ENCODE results near the gene PTPRN2.

PTPRN2 gene

GRCh38 chr7:157539521-157539920, 1048.1 kb downstream of the PTPRN2 start:
- no peak for DNase-seq

- no peak for DNase-seq
These were observed 1048.9 kb downstream of the PTPRN2 start for GRCh38 chr7:157538735-157539134.

GRCh38 chr7:157538321-157538720, 1049.3 kb downstream of the PTPRN2 start:
- DNase-seq, result no peak

GRCh38 chr7:157537056-157537455, 1050.6 kb downstream of the PTPRN2 start:
- no peak for DNase-seq

DNA sequence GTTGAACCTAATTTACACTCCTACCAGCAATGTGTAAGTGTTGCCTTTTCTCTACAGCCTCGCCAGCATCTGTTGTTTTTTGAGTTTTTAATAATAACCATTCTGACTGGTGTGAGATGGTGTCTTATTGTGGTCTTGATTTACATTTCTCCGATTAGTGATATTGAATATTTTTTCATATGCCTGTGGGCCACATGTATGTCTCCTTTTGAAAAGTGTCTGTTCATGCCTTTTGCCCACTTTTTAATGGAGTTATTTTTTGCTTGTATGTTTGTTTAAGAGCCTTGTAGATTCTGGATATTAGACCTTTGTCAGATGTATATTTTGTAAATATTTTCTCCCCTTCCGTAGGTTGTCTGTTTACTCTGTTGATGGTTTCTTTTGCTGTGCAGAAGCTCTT, 1055.6 kb downstream of the PTPRN2 start:
- no peak for DNase-seq

- DNase-seq, result no peak
These were observed 1057.7 kb downstream of the PTPRN2 start for GRCh38 chr7:157529768-157530560.

GRCh38 chr7:157528785-157529341, 1058.8 kb downstream of the PTPRN2 start:
- no peak for DNase-seq

GRCh38 chr7:157527686-157528085, 1059.9 kb downstream of the PTPRN2 start:
- no peak for DNase-seq

GRCh38 chr7:157526913-157527634, 1060.5 kb downstream of the PTPRN2 start:
- no peak for DNase-seq

DNA sequence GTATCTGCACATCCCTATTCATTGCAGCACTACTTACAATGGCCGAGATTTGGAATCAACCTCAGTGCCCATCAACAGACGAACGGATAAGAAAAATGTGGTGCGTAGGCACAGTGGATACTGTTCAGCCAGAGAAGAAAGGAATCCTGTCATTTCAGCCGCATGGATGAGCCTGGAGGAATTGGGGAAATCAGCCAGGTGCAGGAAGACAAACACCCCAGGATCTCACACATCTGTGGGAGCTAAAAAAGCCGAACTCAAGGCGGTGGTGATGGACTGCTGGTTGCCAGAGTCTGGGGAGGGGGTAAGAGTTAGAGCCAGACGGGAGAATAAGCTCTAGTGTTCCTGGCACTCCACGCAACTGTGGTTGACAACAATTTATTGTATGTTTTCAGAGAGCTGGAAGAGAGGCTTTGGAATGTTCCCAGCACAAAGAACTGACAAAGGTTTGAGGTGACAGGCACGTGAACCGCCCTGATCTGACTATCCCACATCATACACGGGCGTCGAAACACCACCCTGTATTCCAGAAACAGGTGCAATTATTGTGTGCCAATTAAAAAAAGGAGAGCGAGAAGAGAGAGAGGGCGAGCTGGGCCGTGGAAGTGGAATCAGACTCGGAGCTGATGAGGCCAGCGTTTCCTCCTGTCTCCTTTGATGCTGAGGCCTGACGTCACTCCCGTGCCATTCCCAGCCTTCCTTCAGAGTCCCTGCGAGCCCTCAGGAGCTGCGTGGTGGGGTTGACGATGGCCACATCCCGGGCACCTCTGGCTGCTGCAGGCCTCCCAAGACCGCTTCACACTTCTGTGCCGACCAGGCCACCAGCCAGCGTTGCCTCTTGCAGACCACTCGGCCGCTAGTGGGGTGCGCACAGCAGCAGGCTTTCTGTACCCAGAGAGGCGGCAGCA, 1061.4 kb downstream of the PTPRN2 start:
- DNase-seq, result no peak

- DNase-seq, result no peak
These were observed 1062.1 kb downstream of the PTPRN2 start for GRCh38 chr7:157525491-157525915.

GRCh38 chr7:157524731-157525130, 1062.9 kb downstream of the PTPRN2 start:
- no peak for DNase-seq

- DNase-seq, result no peak
These were observed 1063.7 kb downstream of the PTPRN2 start for GRCh38 chr7:157523766-157524421.

DNA sequence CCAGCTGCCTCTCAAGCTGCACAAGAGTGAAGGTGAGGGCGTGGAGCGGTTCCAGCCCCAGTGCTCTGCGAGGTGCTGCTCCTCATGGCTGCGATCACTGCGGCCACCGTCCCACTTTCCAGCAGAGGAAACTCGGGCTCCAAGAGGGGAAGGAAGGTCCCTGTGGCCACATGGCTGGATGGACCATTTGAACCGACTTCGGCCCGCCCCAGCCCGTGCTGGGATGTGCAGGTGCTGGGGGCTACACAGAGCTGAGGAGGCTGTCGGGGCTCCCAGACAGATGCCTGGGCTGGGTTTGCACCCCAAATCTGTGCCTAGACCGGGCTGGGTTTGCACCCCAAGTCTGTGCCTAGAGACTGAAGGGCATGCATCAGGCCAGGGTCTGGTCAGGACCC, 1064.3 kb downstream of the PTPRN2 start:
- no peak for DNase-seq

GRCh38 chr7:157522954-157523353, 1064.7 kb downstream of the PTPRN2 start:
- DNase-seq, result no peak

DNA sequence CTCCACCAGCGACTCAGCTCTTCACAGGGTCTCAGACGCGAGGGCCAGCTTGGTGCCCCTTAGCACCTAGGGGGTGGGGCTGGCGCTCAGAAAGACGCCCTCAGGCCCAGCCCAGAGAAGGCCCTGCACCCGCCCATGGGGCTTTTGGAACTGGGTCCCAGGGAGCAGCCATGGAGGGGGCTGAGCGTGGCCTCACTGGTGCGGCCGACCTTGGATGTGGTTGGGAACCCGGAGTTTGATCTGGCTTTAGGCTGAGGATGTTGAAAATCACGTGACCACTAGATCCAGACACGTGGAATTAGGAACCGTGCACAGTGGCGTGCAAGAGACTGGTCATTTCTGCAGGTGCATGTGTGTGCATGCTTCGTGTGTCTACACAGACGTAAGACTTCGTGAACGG, 1065.4 kb downstream of the PTPRN2 start:
- no peak for DNase-seq

DNA sequence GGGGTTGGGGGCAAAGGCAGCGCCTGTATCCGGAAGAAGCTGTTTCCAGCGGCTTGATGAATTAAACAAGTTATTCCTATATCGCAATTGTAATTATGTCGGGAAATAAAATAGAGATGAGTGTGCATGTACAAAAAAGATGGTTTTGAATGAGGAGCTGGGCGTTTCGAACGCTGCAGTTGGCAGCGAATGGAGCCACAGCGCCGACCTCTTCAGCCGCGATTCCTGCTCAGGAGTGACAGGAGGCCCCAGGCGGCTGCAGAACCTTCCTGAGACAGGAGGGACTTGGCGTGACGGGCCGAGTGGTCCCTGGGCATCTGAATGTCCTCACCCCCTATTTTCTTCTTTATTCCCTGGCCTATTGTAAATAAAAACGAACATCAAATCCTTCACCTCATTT, 1065.9 kb downstream of the PTPRN2 start:
- no peak for DNase-seq

DNA sequence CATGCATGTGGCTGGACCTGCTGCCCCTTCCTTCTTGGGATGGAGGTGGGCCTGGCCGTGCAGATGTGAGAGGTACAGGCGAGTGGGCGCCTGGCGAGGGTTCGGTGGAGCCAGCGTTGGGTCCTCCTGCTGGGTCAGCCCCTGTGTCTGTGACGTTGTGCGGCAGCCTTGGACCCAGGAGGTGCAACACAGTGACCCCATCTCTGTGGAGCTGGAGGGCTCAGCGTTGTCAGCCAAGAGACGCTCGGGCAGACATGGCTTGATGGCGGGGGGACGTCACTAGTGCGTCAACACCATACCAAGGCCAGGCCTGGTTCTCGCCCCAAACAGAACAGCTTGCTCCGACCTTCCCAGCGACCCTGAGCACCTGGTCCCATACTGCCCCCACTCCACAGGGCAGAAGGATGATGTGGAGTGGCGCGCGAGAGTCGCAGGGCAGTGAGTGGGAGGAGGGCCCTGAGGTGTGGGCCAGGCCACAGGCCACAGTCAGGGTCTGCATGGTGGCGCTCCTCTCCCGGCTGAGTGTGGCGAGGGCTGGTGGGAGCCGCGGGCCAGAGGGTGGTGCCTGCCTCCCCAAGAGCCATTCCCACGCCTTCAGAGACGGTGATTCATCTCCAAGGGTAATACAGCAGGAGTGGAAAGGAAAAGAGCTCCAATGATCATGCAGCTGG, 1066.4 kb downstream of the PTPRN2 start:
- no peak for DNase-seq

DNA sequence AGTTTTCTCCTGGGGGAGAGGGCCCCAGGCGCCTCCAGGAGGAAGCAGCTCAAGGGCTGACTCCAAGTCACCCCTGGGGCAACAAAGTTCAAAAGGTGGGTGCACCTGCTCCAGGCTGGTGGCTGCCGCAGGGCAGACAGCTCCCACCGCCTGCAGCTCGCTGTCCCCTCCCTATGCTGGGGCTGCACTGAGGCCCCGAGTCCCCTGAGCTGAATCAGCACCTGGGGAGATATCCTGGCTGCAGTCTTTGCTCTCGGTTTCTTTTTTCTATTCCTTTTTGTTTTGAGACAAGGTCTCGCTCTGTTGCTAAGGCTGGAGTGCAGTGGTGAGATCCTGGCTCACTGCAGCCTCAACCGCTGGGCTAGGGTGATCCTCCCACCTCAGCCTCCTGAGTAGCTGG, 1067.4 kb downstream of the PTPRN2 start:
- DNase-seq, result no peak

DNA sequence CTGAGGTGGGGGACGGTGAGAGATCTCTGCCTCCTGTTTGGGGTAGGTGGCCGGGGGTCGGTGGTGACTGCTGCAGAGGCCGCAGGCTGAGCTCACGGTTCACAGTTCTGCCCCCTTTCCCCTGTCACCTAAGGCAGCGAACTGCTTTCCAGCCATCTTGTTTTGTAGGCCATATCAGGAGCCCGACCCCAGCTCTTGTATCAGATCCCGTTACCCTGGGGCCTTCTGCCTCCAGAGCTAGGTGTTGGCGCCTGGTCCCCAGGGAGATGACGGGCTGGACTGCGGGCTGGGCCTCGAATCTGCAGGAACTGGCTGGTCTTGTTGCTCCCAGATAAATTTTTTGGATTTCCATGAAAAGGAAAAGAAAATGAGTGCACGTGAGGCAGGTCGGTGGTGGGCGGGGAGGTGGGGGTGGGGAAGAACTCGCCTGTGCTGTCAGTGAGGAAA, 1067.8 kb downstream of the PTPRN2 start:
- no peak for DNase-seq

DNA sequence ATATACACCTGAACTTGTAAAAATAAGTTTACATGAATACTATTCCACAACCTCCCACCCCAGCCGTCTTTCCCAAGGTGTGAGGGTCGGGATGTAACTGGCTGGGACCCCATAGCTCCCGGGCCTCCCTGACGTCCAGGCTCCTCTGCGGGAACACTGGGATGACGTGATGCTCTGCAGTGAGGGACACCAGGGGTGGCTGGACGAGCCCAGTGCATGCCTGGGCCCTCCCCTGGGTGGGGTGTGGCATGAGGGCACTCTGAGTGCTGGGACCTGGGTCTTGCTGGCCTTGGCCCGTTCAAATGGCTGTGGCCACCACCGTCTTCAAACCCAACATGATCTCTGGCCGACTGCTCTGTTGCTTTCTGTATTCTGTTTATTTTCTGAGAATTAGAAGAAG, 1068.4 kb downstream of the PTPRN2 start:
- no peak for DNase-seq

All from inflammatory macrophage (primary cell).